Keratinocyte (primary cell): ENCODE measurements around the gene STYXL1.
"Not testable (repeated sequence)": the region's sequence is repeated elsewhere in the genome, so short reads cannot be mapped to it uniquely, and the experiment has no call there.

ENCODE experiments used
- CTCF ChIP-seq, 3 experiments: IDR thresholded peaks in 1 of 3; conservative IDR thresholded peaks in 1 of 3; optimal IDR thresholded peaks in 1 of 3; 2 replicates in 2 of 3; 3 replicates in 1 of 3; pipeline versions ENCODE3 to v1.5.1; 2011; ENCODE audit warnings: low read length in 3 of 3, mild to moderate bottlenecking in 3 of 3, moderate library complexity in 2 of 3, control low read depth in 1 of 3, inconsistent platforms in 1 of 3; ENCODE audit not compliant: insufficient read depth in 2 of 3; ENCODE audit errors: extremely low read depth in 1 of 3
- EZH2 ChIP-seq: IDR thresholded peaks from one replicate; pipeline ENCODE4 v1.6.1; 2012; ENCODE audit warnings: inconsistent platforms, mild to moderate bottlenecking, low read length, moderate library complexity

- not testable (repeated sequence) for TF ChIP-seq CTCF (optimal IDR thresholded peaks at IDR 0.05 in 1 of 3, IDR thresholded peaks at IDR 0.05 in 1 of 3, conservative IDR thresholded peaks at IDR 0.05 in 1 of 3; ENCODE audit: extremely low read depth in 1 of 3, insufficient read depth in 2 of 3, low read length in 3 of 3); EZH2
These were observed 18.1 kb downstream of the STYXL1 start for GRCh38 chr7:76029682-76030081.
